Trophoblast cell (in vitro differentiated cells and primary cell): Measurements from ENCODE around the gene LRCH4.

Source experiments
- DNase-seq, 2 donors: peaks; one replicate each; pipeline ENCODE4 v3.0.0-alpha.2; 2016
- H2AFZ ChIP-seq: 2 replicates; pipeline ENCODE4 v1.6.1; 2013; ENCODE audit warnings: low read length, moderate library complexity, mild to moderate bottlenecking; ENCODE audit not compliant: insufficient read depth, poor library complexity
- H2AK5ac ChIP-seq: 2 replicates; pipeline ENCODE4 v1.6.1; 2013; ENCODE audit warnings: mild to moderate bottlenecking, low read length
- H2BK120ac ChIP-seq: 2 replicates; pipeline ENCODE4 v1.6.1; 2013; ENCODE audit warnings: low read length, mild to moderate bottlenecking, moderate library complexity; ENCODE audit not compliant: insufficient read depth, poor library complexity
- H2BK12ac ChIP-seq: 2 replicates; pipeline ENCODE4 v1.6.1; 2013; ENCODE audit warnings: mild to moderate bottlenecking, low read length, moderate library complexity
- H2BK5ac ChIP-seq: 2 replicates; pipeline ENCODE4 v1.6.1; 2013; ENCODE audit warnings: low read length, low read depth, moderate library complexity, mild to moderate bottlenecking; ENCODE audit not compliant: poor library complexity
- H3K14ac ChIP-seq: 2 replicates; pipeline ENCODE4 v1.6.1; 2013; ENCODE audit warnings: mild to moderate bottlenecking, low read length
- H3K18ac ChIP-seq: 2 replicates; pipeline ENCODE4 v1.6.1; 2013; ENCODE audit warnings: mild to moderate bottlenecking, low read length
- H3K23ac ChIP-seq: 2 replicates; pipeline ENCODE4 v1.6.1; 2013; ENCODE audit warnings: low read length
- H3K27ac ChIP-seq: 2 replicates; pipeline ENCODE4 v1.5.1; 2013; ENCODE audit warnings: low read depth, mild to moderate bottlenecking, inconsistent platforms, low read length, moderate library complexity
- H3K27me3 ChIP-seq: 2 replicates; pipeline ENCODE4 v1.6.1; 2013; ENCODE audit warnings: inconsistent platforms, mild to moderate bottlenecking, low read length, moderate library complexity; ENCODE audit not compliant: insufficient read depth
- H3K36me3 ChIP-seq, 2 experiments: 1 replicate in 1 of 2; 2 replicates in 1 of 2; pipeline ENCODE4 v1.6.1; 2013; ENCODE audit warnings: low read length in 2 of 2, mild to moderate bottlenecking in 2 of 2, moderate library complexity in 1 of 2; ENCODE audit not compliant: insufficient read depth in 2 of 2, control insufficient read depth in 1 of 2
- H3K4ac ChIP-seq: 2 replicates; pipeline ENCODE4 v1.6.1; 2013; ENCODE audit warnings: low read depth, mild to moderate bottlenecking, low read length, moderate library complexity
- H3K4me1 ChIP-seq, 2 experiments: 1 replicate in 1 of 2; 2 replicates in 1 of 2; pipeline ENCODE4 v1.6.1; 2013; ENCODE audit warnings: low read length in 2 of 2, mild to moderate bottlenecking in 2 of 2, moderate library complexity in 1 of 2; ENCODE audit not compliant: insufficient read depth in 2 of 2, control insufficient read depth in 1 of 2
- H3K4me2 ChIP-seq: 2 replicates; pipeline ENCODE4 v1.6.1; 2013; ENCODE audit warnings: inconsistent platforms, mild to moderate bottlenecking, low read length, moderate library complexity
- H3K4me3 ChIP-seq: 2 replicates; pipeline ENCODE4 v1.5.1; 2013; ENCODE audit warnings: mild to moderate bottlenecking, low read depth, low read length, inconsistent platforms
- H3K79me1 ChIP-seq: one replicate; pipeline ENCODE4 v1.6.1; 2013; ENCODE audit warnings: low read length
- H3K79me2 ChIP-seq: 2 replicates; pipeline ENCODE4 v1.6.1; 2013; ENCODE audit warnings: low read length, mild to moderate bottlenecking; ENCODE audit not compliant: control insufficient read depth, insufficient read depth, poor library complexity
- H3K9ac ChIP-seq: 2 replicates; pipeline ENCODE4 v1.6.1; 2013; ENCODE audit warnings: mild to moderate bottlenecking, low read length
- H3K9me3 ChIP-seq: 2 replicates; pipeline ENCODE4 v1.6.1; 2013; ENCODE audit warnings: low read depth, mild to moderate bottlenecking, control low read depth, inconsistent platforms, low read length; ENCODE audit not compliant: insufficient read depth
- H4K12ac ChIP-seq: 2 replicates; pipeline ENCODE4 v1.6.1; 2013; ENCODE audit warnings: low read depth, mild to moderate bottlenecking, low read length, moderate library complexity
- H4K8ac ChIP-seq: 2 replicates; pipeline ENCODE4 v1.6.1; 2013; ENCODE audit warnings: low read depth, mild to moderate bottlenecking, low read length, moderate library complexity
- H4K91ac ChIP-seq: one replicate; pipeline ENCODE4 v1.6.1; 2013; ENCODE audit warnings: low read depth, mild to moderate bottlenecking, low read length, moderate library complexity
- WGBS: extraction: QIAGEN DNeasy Blood & Tissue Kit; methylation state at CpG from one replicate; pipeline ENCODE4 v1.1.7; 2013; ENCODE audit warnings: missing lambda C conversion rate; ENCODE audit not compliant: insufficient read length, insufficient coverage; ENCODE audit errors: extremely low coverage; 5-methylcytosine and 5-hydroxymethylcytosine counted together

Gene LRCH4

GRCh38 chr7:100570954-100571828 is 14.7 kb downstream of the LRCH4 start:
- no peak overlapping the region for H3K4ac ChIP-seq
- H3K4me1 ChIP-seq: peaks cover 23 to 29% of the 10 kb centered on the region in 2 experiments
- no peak overlapping the region for H2AFZ ChIP-seq
- H3K36me3 ChIP-seq: peaks cover 26 to 30% of the 10 kb centered on the region in 2 experiments
- no peak overlapping the region for H2BK12ac ChIP-seq
- H3K4me3 ChIP-seq: no peak overlapping the region
- no peak overlapping the region for H4K8ac ChIP-seq
- no peak overlapping the region for H3K18ac ChIP-seq
- no peak overlapping the region for H3K23ac ChIP-seq
- H2AK5ac ChIP-seq: no peak overlapping the region
- H4K12ac ChIP-seq: no peak overlapping the region
- peaks cover 9% of the 10 kb centered on the region for H3K27me3 ChIP-seq
- no peak overlapping the region for H2BK120ac ChIP-seq
- H3K14ac ChIP-seq: no peak overlapping the region
- no peak overlapping the region for H4K91ac ChIP-seq
- H3K4me2 ChIP-seq: no peak overlapping the region
- no peak overlapping the region for H3K9ac ChIP-seq
- H3K79me1 ChIP-seq: no peaks in the 10 kb centered on the region
- no peaks in the 10 kb centered on the region for H3K79me2 ChIP-seq
- no peak overlapping the region for H3K27ac ChIP-seq
- DNase-seq: peak in 1 of 2 donors; percentile 10
- no CpG with 5 or more reads among the region's 26 CpGs for WGBS
- peaks cover 8% of the 10 kb centered on the region for H3K9me3 ChIP-seq
- no peak overlapping the region for H2BK5ac ChIP-seq

- no peak overlapping the region for H4K8ac ChIP-seq
- no peak overlapping the region for H2BK12ac ChIP-seq
- no peak overlapping the region for H3K4ac ChIP-seq
- no peak overlapping the region for H3K9ac ChIP-seq
- WGBS: no CpG with 5 or more reads among the region's 36 CpGs
- no peak overlapping the region for H3K27ac ChIP-seq
- no peak overlapping the region for H3K18ac ChIP-seq
- no peaks in the 10 kb centered on the region for H3K79me1 ChIP-seq
- H3K79me2 ChIP-seq: no peaks in the 10 kb centered on the region
- H3K4me1 ChIP-seq: peaks cover 29 to 40% of the 10 kb centered on the region in 2 experiments
- H2AFZ ChIP-seq: no peak overlapping the region
- H3K27me3 ChIP-seq: peaks cover 9% of the 10 kb centered on the region
- no peak overlapping the region for H2AK5ac ChIP-seq
- H2BK5ac ChIP-seq: no peak overlapping the region
- H3K14ac ChIP-seq: no peak overlapping the region
- H4K91ac ChIP-seq: no peak overlapping the region
- H3K4me2 ChIP-seq: peak overlapping the region; percentile 57
- H4K12ac ChIP-seq: no peak overlapping the region
- H3K9me3 ChIP-seq: peaks cover 8% of the 10 kb centered on the region
- DNase-seq: peak in 1 of 2 donors; percentile 31
- peaks cover 6 to 10% of the 10 kb centered on the region in 2 experiments for H3K36me3 ChIP-seq
- no peak overlapping the region for H2BK120ac ChIP-seq
- H3K4me3 ChIP-seq: peak overlapping the region; percentile 7
- no peak overlapping the region for H3K23ac ChIP-seq
Observed at GRCh38 chr7:100568896-100569844, 16.8 kb downstream of the LRCH4 start.

- Histone ChIP-seq H4K8ac (no peak overlapping the region), H2AFZ (no peak overlapping the region), H3K18ac (no peak overlapping the region), H3K4me2 (no peak overlapping the region), H2BK5ac (no peak overlapping the region), H3K36me3 (peaks cover 0 to 5% of the 10 kb centered on the region in 2 experiments), H2BK12ac (no peak overlapping the region), H3K27me3 (peaks cover 9% of the 10 kb centered on the region), H3K4me3 (no peak overlapping the region), H3K79me1 (no peaks in the 10 kb centered on the region), H3K9ac (no peak overlapping the region), H3K23ac (no peak overlapping the region), H3K14ac (no peak overlapping the region), H2BK120ac (no peak overlapping the region), H4K91ac (no peak overlapping the region), H3K4ac (no peak overlapping the region), H3K79me2 (no peaks in the 10 kb centered on the region), H4K12ac (no peak overlapping the region), H3K4me1 (peaks cover 29 to 42% of the 10 kb centered on the region in 2 experiments), H2AK5ac (no peak overlapping the region), H3K9me3 (peaks cover 8% of the 10 kb centered on the region), H3K27ac (no peak overlapping the region)
- no peak for DNase-seq
- no CpG with 5 or more reads among the region's 11 CpGs for WGBS
Observed at GRCh38 chr7:100568176-100568895, 17.6 kb downstream of the LRCH4 start.

GRCh38 chr7:100567751-100568175 is 18.2 kb downstream of the LRCH4 start:
- H2BK5ac ChIP-seq: no peak overlapping the region
- H3K79me1 ChIP-seq: no peaks in the 10 kb centered on the region
- H4K91ac ChIP-seq: no peak overlapping the region
- H3K23ac ChIP-seq: no peak overlapping the region
- peaks cover 0 to 4% of the 10 kb centered on the region in 2 experiments for H3K36me3 ChIP-seq
- H4K8ac ChIP-seq: no peak overlapping the region
- no peak overlapping the region for H2AK5ac ChIP-seq
- WGBS: no CpG with 5 or more reads among the region's 3 CpGs
- peaks cover 29 to 42% of the 10 kb centered on the region in 2 experiments for H3K4me1 ChIP-seq
- H3K27me3 ChIP-seq: peaks cover 9% of the 10 kb centered on the region
- H3K27ac ChIP-seq: no peak overlapping the region
- no peak overlapping the region for H3K9ac ChIP-seq
- H3K4me2 ChIP-seq: no peak overlapping the region
- peaks cover 8% of the 10 kb centered on the region for H3K9me3 ChIP-seq
- no peak for DNase-seq
- no peak overlapping the region for H3K4me3 ChIP-seq
- H3K18ac ChIP-seq: no peak overlapping the region
- H3K79me2 ChIP-seq: no peaks in the 10 kb centered on the region
- H2BK120ac ChIP-seq: no peak overlapping the region
- H2AFZ ChIP-seq: no peak overlapping the region
- H3K14ac ChIP-seq: no peak overlapping the region
- no peak overlapping the region for H3K4ac ChIP-seq
- no peak overlapping the region for H2BK12ac ChIP-seq
- no peak overlapping the region for H4K12ac ChIP-seq
